Measurements from ENCODE around the gene KLHL6.

Gene KLHL6

GRCh38 chr3:183541235-183541655 lies 14.3 kb downstream of the KLHL6 start:
- TF ChIP-seq POLR2AphosphoS5 (IDR thresholded peaks at IDR 0.05; ENCODE audit: low read depth, low read length): no peak
- no peak for TF ChIP-seq REST (IDR thresholded peaks at IDR 0.05; ENCODE audit: insufficient read depth in 1 of 2, low read depth in 2 of 2, low read length in 2 of 2)
- TF ChIP-seq SIN3A (IDR thresholded peaks at IDR 0.05; ENCODE audit: borderline replicate concordance, insufficient read depth, low read length): no peak
- TF ChIP-seq TAF1 (IDR thresholded peaks at IDR 0.05; ENCODE audit: borderline replicate concordance, insufficient read depth, low read length): no peak
- no peak for TF ChIP-seq FOXP2 (optimal IDR thresholded peaks at IDR 0.05; ENCODE audit: borderline replicate concordance, extremely low read depth, extremely low read length, insufficient read depth)

GRCh38 chr3:183540501-183541234 lies 14.8 kb downstream of the KLHL6 start:
- TF ChIP-seq SIN3A (IDR thresholded peaks at IDR 0.05; ENCODE audit: borderline replicate concordance, insufficient read depth, low read length) (no peak), TAF1 (IDR thresholded peaks at IDR 0.05; ENCODE audit: borderline replicate concordance, insufficient read depth, low read length) (no peak), REST (IDR thresholded peaks at IDR 0.05; ENCODE audit: insufficient read depth in 1 of 2, low read depth in 2 of 2, low read length in 2 of 2) (no peak), POLR2AphosphoS5 (IDR thresholded peaks at IDR 0.05; ENCODE audit: low read depth, low read length) (no peak), FOXP2 (optimal IDR thresholded peaks at IDR 0.05; ENCODE audit: borderline replicate concordance, extremely low read depth, extremely low read length, insufficient read depth) (no peak)

- TF ChIP-seq TAF1 (IDR thresholded peaks at IDR 0.05; ENCODE audit: borderline replicate concordance, insufficient read depth, low read length) (no peak), REST (IDR thresholded peaks at IDR 0.05; ENCODE audit: insufficient read depth in 1 of 2, low read depth in 2 of 2, low read length in 2 of 2) (no peak)
These were observed 15.7 kb downstream of the KLHL6 start for GRCh38 chr3:183539811-183540210.

GRCh38 chr3:183538486-183538885 lies 17.0 kb downstream of the KLHL6 start:
- no peak for TF ChIP-seq POLR2AphosphoS5 (IDR thresholded peaks at IDR 0.05; ENCODE audit: low read depth, low read length)

- TF ChIP-seq FOXP2 (optimal IDR thresholded peaks at IDR 0.05; ENCODE audit: borderline replicate concordance, extremely low read depth, extremely low read length, insufficient read depth): no peak
- no peak for TF ChIP-seq SIN3A (IDR thresholded peaks at IDR 0.05; ENCODE audit: borderline replicate concordance, insufficient read depth, low read length)
- no peak for TF ChIP-seq REST (IDR thresholded peaks at IDR 0.05; ENCODE audit: insufficient read depth in 1 of 2, low read depth in 2 of 2, low read length in 2 of 2)
These were observed 18.2 kb downstream of the KLHL6 start for GRCh38 chr3:183537295-183537730.
